ENCODE data around the gene ANKHD1.

GRCh38 chr5:140420665-140421361, 19.2 kb downstream of the ANKHD1 start:
- no peak for TF ChIP-seq REST (IDR thresholded peaks at IDR 0.05; ENCODE audit: insufficient read depth in 1 of 2, low read depth in 2 of 2, low read length in 1 of 2)
- no peak for TF ChIP-seq CTCF (IDR thresholded peaks at IDR 0.05)
- no peak for TF ChIP-seq TCF7L2 (IDR thresholded peaks at IDR 0.05; ENCODE audit: low read depth, low read length)
